A673 (cell line): ENCODE results near the gene NFIB. TPM values are rescaled to one million over a fixed set of nuclear protein-coding genes. Genes with fewer than 3 reads are reported as not detected.

Source experiments
- BruUV-seq: library from RNA; stranded (reverse); fragments of 400-500 nt; replicated peaks from 2 replicates; lab custom pipeline; 2021; lab: Mats Ljungman, UMichigan
- CTCF ChIA-PET: fragments of 300-600 bp; sonication (Branson Sonifier 250); formaldehyde crosslinking; loops from one replicate; lab custom pipeline; 2022; ENCODE audit warnings: antibody characterized with exemption; lab: Charles Lee
- POLR2A ChIA-PET: fragments of 300-600 bp; sonication (Branson Sonifier 250); formaldehyde crosslinking; loops from one replicate; lab custom pipeline; 2022; ENCODE audit warnings: antibody characterized with exemption; ENCODE audit not compliant: low non-redundant PET; lab: Charles Lee
- DNase-seq: peaks from one replicate; pipeline ENCODE4 v3.0.0-alpha.2; 2015; ENCODE audit warnings: low spot score
- H3K27ac ChIP-seq: fragments of 200-600 bp; sonication (generic); 2 replicates; pipeline ENCODE4 v1.5.1; 2016; ENCODE audit warnings: mixed run types, low read depth, mild to moderate bottlenecking, mixed read lengths, antibody characterized with exemption, low read length; ENCODE audit not compliant: poor library complexity, severe bottlenecking
- H3K27me3 ChIP-seq: fragments of 200-600 bp; sonication (generic); replicated peaks from 2 replicates; pipeline ENCODE4 v1.6.1; 2017; ENCODE audit warnings: mixed run types, low read depth, mild to moderate bottlenecking, mixed read lengths, antibody characterized with exemption, low read length; ENCODE audit not compliant: insufficient read depth, poor library complexity
- H3K36me3 ChIP-seq: fragments of 200-600 bp; sonication (generic); 2 replicates; pipeline ENCODE4 v1.6.1; 2016; ENCODE audit warnings: mixed run types, mild to moderate bottlenecking, mixed read lengths, antibody characterized with exemption, low read length; ENCODE audit not compliant: insufficient read depth, poor library complexity, severe bottlenecking
- H3K4me1 ChIP-seq: fragments of 200-600 bp; sonication (generic); 2 replicates; pipeline ENCODE4 v1.6.1; 2017; ENCODE audit warnings: mixed run types, mild to moderate bottlenecking, mixed read lengths, antibody characterized with exemption, low read length; ENCODE audit not compliant: insufficient read depth, poor library complexity, severe bottlenecking
- H3K4me3 ChIP-seq: fragments of 200-600 bp; sonication (generic); 2 replicates; pipeline ENCODE4 v1.5.1; 2016; ENCODE audit warnings: low read depth, mixed run types, mild to moderate bottlenecking, mixed read lengths, low read length; ENCODE audit not compliant: poor library complexity, severe bottlenecking
- H3K9me3 ChIP-seq: fragments of 200-600 bp; sonication (generic); 2 replicates; pipeline ENCODE4 v1.6.1; 2016; ENCODE audit warnings: mixed run types, low read depth, mild to moderate bottlenecking, mixed read lengths, antibody characterized with exemption, low read length; ENCODE audit not compliant: poor library complexity, severe bottlenecking
- EZH2 ChIP-seq: fragments of 200-600 bp; sonication (generic); IDR thresholded peaks from 2 replicates; pipeline ENCODE4 v1.6.1; 2017; ENCODE audit warnings: borderline replicate concordance, low read depth, mild to moderate bottlenecking, mixed read lengths, antibody characterized with exemption, low read length; ENCODE audit not compliant: poor library complexity, severe bottlenecking
- intact Hi-C: fragments of 100-400 bp; cut with micrococcal nuclease; formaldehyde crosslinking; loops from one replicate; pipeline ENCODE4 v1.10.0; 2022; ENCODE audit not compliant: unreplicated experiment
- total RNA-seq: library from RNA; stranded (reverse); gene quantifications from 2 replicates; pipeline ENCODE4 v1.2.3, GENCODE V29; 2021
- TF ChIP-seq, protein P1 (sequence below): fragments of 300-800, 200-600 bp; sonication (generic); conservative IDR thresholded peaks from 2 replicates; pipeline ENCODE4 v1.5.1; 2017; ENCODE audit warnings: low read depth, mild to moderate bottlenecking, antibody characterized with exemption, low read length, moderate library complexity, mixed read lengths

NFIB gene
- total RNA-seq, 1 experiment from 2014 or later: 41.2 TPM

DNA sequence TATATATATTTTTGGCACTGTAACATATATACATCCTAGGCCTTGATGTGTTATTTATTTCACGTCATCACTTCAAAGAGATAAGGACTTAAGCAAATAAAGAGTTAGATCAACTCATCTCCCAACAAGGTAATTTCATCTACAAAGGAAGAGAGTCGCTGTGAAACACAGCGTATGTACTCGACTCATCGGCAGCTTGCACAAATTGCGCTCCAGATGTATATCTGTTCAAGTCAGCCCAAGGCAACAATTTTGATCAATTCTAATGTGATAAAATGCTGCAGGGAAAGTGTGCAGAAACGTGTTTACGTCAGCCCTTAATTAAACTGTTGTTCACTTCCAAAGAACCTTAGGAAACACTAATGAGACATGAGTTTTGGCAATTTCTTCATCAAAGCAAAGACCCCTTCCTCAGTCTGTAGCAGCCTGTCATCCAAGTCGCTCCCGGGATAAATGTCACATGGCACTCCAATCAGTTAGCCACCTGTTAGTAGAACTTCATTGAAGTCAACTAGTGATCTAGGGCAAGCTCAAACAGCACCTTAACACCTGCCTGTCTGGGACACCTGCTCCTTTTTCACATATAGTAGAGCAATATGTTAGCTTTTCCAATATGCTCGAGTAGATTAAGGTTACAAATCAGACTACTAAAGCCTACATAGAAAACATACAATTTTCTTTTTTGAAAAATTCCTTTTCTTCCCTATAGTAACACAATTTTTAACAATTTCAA is 182.4 kb downstream of the NFIB start:
- BruUV-seq: no TSS peak
- ChIA-PET CTCF (no interaction called here), POLR2A (no interaction called here)
- Histone ChIP-seq H3K4me3 (no peak overlapping the region), H3K4me1 (peaks cover 9% of the 10 kb centered on the region), H3K27me3 (no peaks in the 10 kb centered on the region), H3K9me3 (no peaks in the 10 kb centered on the region), H3K36me3 (no peaks in the 10 kb centered on the region), H3K27ac (no peak overlapping the region)
- no peak for DNase-seq
- intact Hi-C loops: no loop called here
- no peak for TF ChIP-seq EZH2
- TF ChIP-seq, protein P1, sequence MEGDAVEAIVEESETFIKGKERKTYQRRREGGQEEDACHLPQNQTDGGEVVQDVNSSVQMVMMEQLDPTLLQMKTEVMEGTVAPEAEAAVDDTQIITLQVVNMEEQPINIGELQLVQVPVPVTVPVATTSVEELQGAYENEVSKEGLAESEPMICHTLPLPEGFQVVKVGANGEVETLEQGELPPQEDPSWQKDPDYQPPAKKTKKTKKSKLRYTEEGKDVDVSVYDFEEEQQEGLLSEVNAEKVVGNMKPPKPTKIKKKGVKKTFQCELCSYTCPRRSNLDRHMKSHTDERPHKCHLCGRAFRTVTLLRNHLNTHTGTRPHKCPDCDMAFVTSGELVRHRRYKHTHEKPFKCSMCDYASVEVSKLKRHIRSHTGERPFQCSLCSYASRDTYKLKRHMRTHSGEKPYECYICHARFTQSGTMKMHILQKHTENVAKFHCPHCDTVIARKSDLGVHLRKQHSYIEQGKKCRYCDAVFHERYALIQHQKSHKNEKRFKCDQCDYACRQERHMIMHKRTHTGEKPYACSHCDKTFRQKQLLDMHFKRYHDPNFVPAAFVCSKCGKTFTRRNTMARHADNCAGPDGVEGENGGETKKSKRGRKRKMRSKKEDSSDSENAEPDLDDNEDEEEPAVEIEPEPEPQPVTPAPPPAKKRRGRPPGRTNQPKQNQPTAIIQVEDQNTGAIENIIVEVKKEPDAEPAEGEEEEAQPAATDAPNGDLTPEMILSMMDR: no peak

DNA sequence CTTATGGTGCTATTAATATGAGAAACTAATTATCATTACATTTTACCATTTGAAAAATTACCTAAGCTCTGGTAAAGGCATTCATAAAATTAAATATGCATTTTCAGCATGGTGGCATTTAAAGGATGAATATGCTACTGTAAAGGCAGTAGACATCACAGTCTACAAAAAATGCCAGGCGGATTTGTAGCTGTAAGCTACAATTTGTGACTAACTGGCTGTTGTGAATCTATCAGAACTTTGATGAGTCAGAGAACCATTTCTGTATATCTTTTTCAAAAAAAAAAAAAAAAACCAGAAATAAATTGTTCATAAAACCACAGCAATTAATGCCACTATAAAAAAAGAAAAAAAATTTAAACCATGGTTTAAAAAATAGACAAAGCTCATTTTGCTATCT is 186.3 kb downstream of the NFIB start:
- Histone ChIP-seq H3K4me1 (no peaks in the 10 kb centered on the region), H3K27ac (no peak overlapping the region), H3K9me3 (no peaks in the 10 kb centered on the region), H3K27me3 (no peaks in the 10 kb centered on the region), H3K36me3 (no peaks in the 10 kb centered on the region), H3K4me3 (no peak overlapping the region)
- TF ChIP-seq, protein P1: no peak
- no peak for TF ChIP-seq EZH2
- ChIA-PET POLR2A (no interaction called here), CTCF (no interaction called here)
- no peak for DNase-seq
- intact Hi-C loops: no loop called here
- BruUV-seq: no TSS peak

DNA sequence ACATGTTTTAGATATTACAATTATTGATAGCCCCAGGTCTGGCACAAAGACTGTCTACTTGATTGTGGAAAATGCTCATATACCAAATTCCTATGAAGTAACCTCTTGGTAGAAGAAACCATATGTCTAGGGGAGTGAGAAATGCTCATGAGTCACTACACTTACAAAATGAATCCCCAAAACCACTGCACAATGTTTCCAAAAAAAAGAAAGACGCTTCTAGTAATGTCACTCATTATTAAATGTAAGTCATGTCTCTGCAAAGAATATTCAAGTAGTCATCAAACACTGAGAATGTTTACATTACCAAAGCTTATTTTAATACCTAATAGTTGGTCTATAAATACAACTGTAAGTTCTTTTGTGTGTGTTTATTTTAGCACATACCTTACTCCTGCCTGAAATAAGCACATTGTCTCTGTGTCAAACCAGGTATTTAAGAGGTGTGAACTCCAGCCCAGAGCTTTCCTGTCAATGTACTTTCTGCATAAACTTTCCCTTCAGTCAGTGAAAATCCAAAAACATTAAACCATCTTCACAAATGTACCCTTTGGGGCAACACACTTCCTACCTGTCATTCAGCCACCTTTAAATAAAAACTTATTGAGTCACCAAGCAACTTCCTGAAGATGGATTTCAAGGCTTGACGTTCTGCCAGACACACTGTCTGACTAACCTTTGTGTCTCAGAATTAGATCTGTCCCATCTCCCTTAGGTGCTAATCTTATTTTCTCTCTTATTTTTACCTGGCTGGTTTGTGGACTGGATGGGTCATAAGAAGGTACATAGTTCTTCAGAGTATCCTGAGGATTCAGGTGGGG is 194.0 kb downstream of the NFIB start:
- intact Hi-C loops: no loop called here
- BruUV-seq: no TSS peak
- no peak for DNase-seq
- ChIA-PET POLR2A (no interaction called here), CTCF (no interaction called here)
- H3K4me3 ChIP-seq: no peak overlapping the region
- TF ChIP-seq, protein P1: no peak
- no peak for TF ChIP-seq EZH2
- no peak overlapping the region for H3K27ac ChIP-seq
- peaks cover 11% of the 10 kb centered on the region for H3K4me1 ChIP-seq
- H3K9me3 ChIP-seq: no peaks in the 10 kb centered on the region
- H3K36me3 ChIP-seq: peaks cover 14% of the 10 kb centered on the region
- no peaks in the 10 kb centered on the region for H3K27me3 ChIP-seq
